Measurements from ENCODE around the gene UBE2G2.

UBE2G2 gene

DNA sequence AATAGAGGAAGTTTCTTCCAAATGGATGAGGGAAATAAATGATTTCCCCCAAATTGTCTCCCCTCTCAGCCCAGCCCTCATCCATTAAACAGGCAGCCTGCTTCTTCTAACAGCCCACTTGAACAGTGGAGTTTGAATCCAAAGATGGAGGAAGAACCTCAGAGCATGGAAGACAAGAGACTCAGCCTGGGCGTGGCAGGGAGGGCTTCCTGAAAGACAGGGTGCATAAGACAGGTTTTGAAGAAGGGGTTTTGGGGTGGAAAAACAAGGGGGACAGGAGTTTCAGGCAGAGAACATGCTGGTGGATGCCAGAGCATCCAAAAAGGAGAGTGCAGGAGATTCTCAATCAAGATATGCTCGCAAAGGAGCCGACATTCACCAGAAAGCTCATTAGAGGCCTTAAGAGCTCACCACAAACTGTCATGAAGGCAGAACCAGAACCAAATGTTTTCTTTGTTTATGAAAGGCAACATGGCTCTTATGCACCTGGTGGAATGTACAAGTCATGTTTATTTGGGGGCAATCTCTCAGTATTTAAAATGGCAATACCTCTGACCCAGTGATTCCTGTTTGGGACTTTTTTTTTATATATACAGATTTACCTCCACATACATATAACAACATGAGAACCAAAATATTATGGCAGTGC, 63.8 kb downstream of the UBE2G2 start:
- Histone ChIP-seq H3K27me3 (ENCODE audit: low read depth, low read length) (no peaks in the 10 kb centered on the region), H3K4me3 (ENCODE audit: low read depth in 1 of 2, low read length in 2 of 2) (peak overlapping the region in 1 of 2 donors; percentile 55), H3K9me3 (ENCODE audit: control insufficient read depth in 1 of 2, low read length in 2 of 2) (peaks cover 11 to 36% of the 10 kb centered on the region in 2 donors), H3K27ac (ENCODE audit: low read length) (no peak overlapping the region), H3K4me1 (ENCODE audit: control insufficient read depth in 1 of 2, insufficient read depth in 2 of 2, low read length in 2 of 2) (no peaks in the 10 kb centered on the region), H3K36me3 (ENCODE audit: control insufficient read depth in 1 of 2, insufficient read depth in 2 of 2, low read length in 2 of 2) (peaks cover 0 to 6% of the 10 kb centered on the region in 2 donors)

DNA sequence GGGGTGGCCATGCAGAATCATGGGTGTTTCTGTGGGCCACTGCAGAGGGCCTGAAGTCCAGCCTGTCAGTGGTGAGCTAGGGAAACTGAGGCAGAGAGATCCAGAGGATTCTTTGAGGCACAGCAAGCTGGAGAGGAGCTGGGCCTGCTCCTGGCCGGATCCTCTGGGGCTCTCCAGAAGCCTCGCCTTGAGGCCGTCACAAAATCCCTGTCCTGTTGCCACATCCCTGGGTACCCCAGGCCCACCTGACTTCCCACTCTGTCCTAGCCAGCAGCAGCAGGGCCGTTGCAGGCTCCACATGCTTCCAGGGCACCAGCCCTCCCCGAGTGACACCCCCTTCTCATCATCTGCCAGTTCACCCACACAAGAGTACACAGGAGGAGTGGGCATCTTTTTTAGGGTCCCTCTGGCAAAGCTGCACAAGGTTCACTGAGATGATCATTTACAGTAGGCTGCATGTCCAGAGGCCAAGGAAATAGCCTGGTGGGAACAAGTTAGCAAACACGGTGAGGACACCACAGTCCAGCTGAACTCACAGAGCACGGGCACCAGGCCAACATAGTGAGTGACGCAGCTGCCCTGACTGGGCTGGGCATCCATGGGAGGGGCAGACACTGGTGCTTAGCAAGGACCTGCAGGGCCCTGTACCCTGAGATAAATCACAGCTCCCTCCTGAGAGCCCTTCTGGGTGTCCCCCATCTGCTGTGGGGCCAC, 65.2 kb downstream of the UBE2G2 start:
- Histone ChIP-seq H3K27me3 (ENCODE audit: low read depth, low read length) (no peaks in the 10 kb centered on the region), H3K4me1 (ENCODE audit: control insufficient read depth in 1 of 2, insufficient read depth in 2 of 2, low read length in 2 of 2) (no peaks in the 10 kb centered on the region), H3K27ac (ENCODE audit: low read length) (no peak overlapping the region), H3K4me3 (ENCODE audit: low read depth in 1 of 2, low read length in 2 of 2) (peak overlapping the region in 1 of 2 donors; percentile 6), H3K9me3 (ENCODE audit: control insufficient read depth in 1 of 2, low read length in 2 of 2) (peaks cover 11 to 36% of the 10 kb centered on the region in 2 donors), H3K36me3 (ENCODE audit: control insufficient read depth in 1 of 2, insufficient read depth in 2 of 2, low read length in 2 of 2) (peaks cover 0 to 6% of the 10 kb centered on the region in 2 donors)

- no peaks in the 10 kb centered on the region for H3K4me1 ChIP-seq (ENCODE audit: control insufficient read depth in 1 of 2, insufficient read depth in 2 of 2, low read length in 2 of 2)
- no peaks in the 10 kb centered on the region for H3K27me3 ChIP-seq (ENCODE audit: low read depth, low read length)
- peaks cover 11 to 36% of the 10 kb centered on the region in 2 donors for H3K9me3 ChIP-seq (ENCODE audit: control insufficient read depth in 1 of 2, low read length in 2 of 2)
- H3K4me3 ChIP-seq (ENCODE audit: low read depth in 1 of 2, low read length in 2 of 2) = no peak overlapping the region
- H3K36me3 ChIP-seq (ENCODE audit: control insufficient read depth in 1 of 2, insufficient read depth in 2 of 2, low read length in 2 of 2) = peaks cover 0 to 6% of the 10 kb centered on the region in 2 donors
- H3K27ac ChIP-seq (ENCODE audit: low read length) = no peak overlapping the region
Measured at GRCh38 chr21:44735821-44736220, 65.8 kb downstream of the UBE2G2 start.

DNA sequence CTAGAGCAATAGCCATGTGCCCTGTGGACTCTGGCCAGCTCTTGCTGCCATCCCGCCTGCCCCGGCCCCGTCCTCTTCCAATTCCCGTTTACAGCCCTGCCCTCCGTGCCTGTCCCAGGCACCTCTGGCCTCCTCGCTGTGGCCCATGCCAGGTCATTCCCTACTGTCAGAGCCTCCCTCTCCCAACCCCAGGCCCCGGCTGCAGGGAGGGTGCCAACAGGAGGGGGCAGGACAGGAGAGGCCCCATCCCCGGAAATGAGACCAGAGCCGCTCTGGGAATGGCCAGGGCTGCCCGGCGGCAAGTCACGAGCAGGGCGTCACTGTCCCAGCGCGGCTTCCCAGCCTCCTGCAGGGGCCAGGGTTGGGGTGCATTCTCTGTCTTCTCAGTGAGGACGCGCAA, 66.8 kb downstream of the UBE2G2 start:
- no peaks in the 10 kb centered on the region for H3K4me1 ChIP-seq (ENCODE audit: control insufficient read depth in 1 of 2, insufficient read depth in 2 of 2, low read length in 2 of 2)
- H3K9me3 ChIP-seq (ENCODE audit: control insufficient read depth in 1 of 2, low read length in 2 of 2) = peaks cover 11 to 35% of the 10 kb centered on the region in 2 donors
- no peak overlapping the region for H3K4me3 ChIP-seq (ENCODE audit: low read depth in 1 of 2, low read length in 2 of 2)
- peaks cover 0 to 6% of the 10 kb centered on the region in 2 donors for H3K36me3 ChIP-seq (ENCODE audit: control insufficient read depth in 1 of 2, insufficient read depth in 2 of 2, low read length in 2 of 2)
- no peak overlapping the region for H3K27ac ChIP-seq (ENCODE audit: low read length)
- no peaks in the 10 kb centered on the region for H3K27me3 ChIP-seq (ENCODE audit: low read depth, low read length)

- Histone ChIP-seq H3K27ac (ENCODE audit: low read length) (no peak overlapping the region), H3K4me1 (ENCODE audit: control insufficient read depth in 1 of 2, insufficient read depth in 2 of 2, low read length in 2 of 2) (no peaks in the 10 kb centered on the region), H3K4me3 (ENCODE audit: low read depth in 1 of 2, low read length in 2 of 2) (no peak overlapping the region), H3K9me3 (ENCODE audit: control insufficient read depth in 1 of 2, low read length in 2 of 2) (peaks cover 11 to 31% of the 10 kb centered on the region in 2 donors), H3K27me3 (ENCODE audit: low read depth, low read length) (no peaks in the 10 kb centered on the region), H3K36me3 (ENCODE audit: control insufficient read depth in 1 of 2, insufficient read depth in 2 of 2, low read length in 2 of 2) (peaks cover 0 to 6% of the 10 kb centered on the region in 2 donors)
Measured at GRCh38 chr21:44734026-44734745, 67.4 kb downstream of the UBE2G2 start.

- no peak overlapping the region for H3K4me3 ChIP-seq (ENCODE audit: low read depth in 1 of 2, low read length in 2 of 2)
- no peaks in the 10 kb centered on the region for H3K36me3 ChIP-seq (ENCODE audit: control insufficient read depth in 1 of 2, insufficient read depth in 2 of 2, low read length in 2 of 2)
- H3K27ac ChIP-seq (ENCODE audit: low read length) = no peak overlapping the region
- H3K27me3 ChIP-seq (ENCODE audit: low read depth, low read length) = no peaks in the 10 kb centered on the region
- H3K9me3 ChIP-seq (ENCODE audit: control insufficient read depth in 1 of 2, low read length in 2 of 2) = peaks cover 7 to 19% of the 10 kb centered on the region in 2 donors
- H3K4me1 ChIP-seq (ENCODE audit: control insufficient read depth in 1 of 2, insufficient read depth in 2 of 2, low read length in 2 of 2) = no peaks in the 10 kb centered on the region
Measured at GRCh38 chr21:44732956-44733355, 68.7 kb downstream of the UBE2G2 start.

DNA sequence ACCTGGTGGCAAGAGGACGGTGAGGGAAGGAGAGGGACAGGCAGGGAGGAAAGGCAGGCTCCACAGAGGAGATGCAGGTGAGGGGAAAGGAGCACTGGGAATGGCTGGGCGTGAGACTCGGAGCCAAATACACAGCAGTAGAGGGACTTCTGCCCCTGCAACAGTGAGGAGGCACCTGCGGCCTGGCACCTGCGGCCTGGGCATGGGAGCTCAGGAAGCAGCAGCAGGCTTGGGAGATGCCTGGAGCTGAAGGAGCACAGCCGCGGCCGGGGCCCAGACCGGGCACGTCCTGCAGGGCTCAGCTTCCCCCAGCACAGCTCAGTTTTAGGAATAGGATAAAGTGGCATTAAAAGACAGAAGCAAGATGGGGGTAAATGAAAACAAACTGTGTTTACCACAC, 69.4 kb downstream of the UBE2G2 start:
- no peaks in the 10 kb centered on the region for H3K4me1 ChIP-seq (ENCODE audit: control insufficient read depth in 1 of 2, insufficient read depth in 2 of 2, low read length in 2 of 2)
- H3K36me3 ChIP-seq (ENCODE audit: control insufficient read depth in 1 of 2, insufficient read depth in 2 of 2, low read length in 2 of 2) = no peaks in the 10 kb centered on the region
- no peaks in the 10 kb centered on the region for H3K27me3 ChIP-seq (ENCODE audit: low read depth, low read length)
- H3K9me3 ChIP-seq (ENCODE audit: control insufficient read depth in 1 of 2, low read length in 2 of 2) = peaks cover 3 to 12% of the 10 kb centered on the region in 2 donors
- H3K4me3 ChIP-seq (ENCODE audit: low read depth in 1 of 2, low read length in 2 of 2) = no peak overlapping the region
- no peak overlapping the region for H3K27ac ChIP-seq (ENCODE audit: low read length)

- no peaks in the 10 kb centered on the region for H3K36me3 ChIP-seq (ENCODE audit: control insufficient read depth in 1 of 2, insufficient read depth in 2 of 2, low read length in 2 of 2)
- no peak overlapping the region for H3K4me3 ChIP-seq (ENCODE audit: low read depth in 1 of 2, low read length in 2 of 2)
- no peaks in the 10 kb centered on the region for H3K4me1 ChIP-seq (ENCODE audit: control insufficient read depth in 1 of 2, insufficient read depth in 2 of 2, low read length in 2 of 2)
- H3K27me3 ChIP-seq (ENCODE audit: low read depth, low read length) = peaks cover 1% of the 10 kb centered on the region
- peaks cover 0 to 3% of the 10 kb centered on the region in 2 donors for H3K9me3 ChIP-seq (ENCODE audit: control insufficient read depth in 1 of 2, low read length in 2 of 2)
- no peak overlapping the region for H3K27ac ChIP-seq (ENCODE audit: low read length)
Measured at GRCh38 chr21:44730951-44731579, 70.6 kb downstream of the UBE2G2 start.

DNA sequence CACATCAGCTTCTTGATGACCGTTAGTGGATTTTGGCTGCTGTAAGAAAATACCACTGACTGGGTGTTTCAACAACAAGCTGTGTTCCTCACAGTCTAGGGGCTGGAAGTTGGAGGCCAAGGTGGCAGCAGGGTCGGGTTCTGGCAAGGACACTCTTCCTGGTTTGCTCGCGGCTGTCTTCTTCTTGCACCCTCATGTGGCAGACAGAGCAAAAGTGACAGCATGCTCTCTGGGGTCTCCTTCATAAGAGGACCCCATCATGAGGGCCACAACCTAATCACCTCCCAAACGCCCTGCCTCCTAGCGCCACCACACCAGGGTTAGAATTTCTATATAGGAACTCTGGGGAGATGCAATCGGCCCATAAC, 71.6 kb downstream of the UBE2G2 start:
- H3K36me3 ChIP-seq (ENCODE audit: control insufficient read depth in 1 of 2, insufficient read depth in 2 of 2, low read length in 2 of 2) = no peaks in the 10 kb centered on the region
- H3K27me3 ChIP-seq (ENCODE audit: low read depth, low read length) = peaks cover 6% of the 10 kb centered on the region
- no peaks in the 10 kb centered on the region for H3K9me3 ChIP-seq (ENCODE audit: control insufficient read depth in 1 of 2, low read length in 2 of 2)
- H3K4me3 ChIP-seq (ENCODE audit: low read depth in 1 of 2, low read length in 2 of 2) = no peak overlapping the region
- no peaks in the 10 kb centered on the region for H3K4me1 ChIP-seq (ENCODE audit: control insufficient read depth in 1 of 2, insufficient read depth in 2 of 2, low read length in 2 of 2)
- no peak overlapping the region for H3K27ac ChIP-seq (ENCODE audit: low read length)

DNA sequence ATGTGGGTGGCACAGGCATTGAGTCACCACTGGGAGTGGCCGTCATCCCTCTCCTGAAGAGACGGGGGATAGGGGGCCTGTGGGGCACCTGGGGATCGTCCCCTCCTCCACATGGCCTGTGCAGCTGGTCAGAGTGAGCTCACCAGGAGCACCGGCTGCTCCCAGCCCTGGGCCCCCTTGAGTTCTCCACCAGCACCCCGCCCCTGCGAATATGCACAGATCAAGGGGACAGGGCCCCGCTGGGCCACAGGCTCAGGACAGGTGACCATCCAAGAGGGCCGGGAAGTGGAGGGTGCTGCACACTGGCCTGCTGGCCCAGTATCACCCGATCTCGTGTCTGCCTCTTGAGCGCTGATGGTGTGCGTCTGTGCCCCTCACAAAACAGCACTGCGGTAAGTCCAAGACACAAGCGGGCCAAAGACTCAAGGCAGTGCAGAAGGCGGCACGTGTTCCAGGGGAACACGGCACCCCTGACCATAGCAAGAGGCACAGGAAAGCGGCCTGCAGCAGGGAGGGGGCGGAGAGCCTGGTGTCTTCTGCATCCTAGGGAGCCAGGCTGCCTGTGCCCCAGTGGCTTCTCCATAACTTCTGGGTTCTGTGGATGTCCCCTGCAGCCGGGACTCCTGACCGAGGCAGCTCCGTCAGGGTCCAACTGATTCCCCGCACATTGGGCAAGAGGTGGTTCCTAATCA, 72.1 kb downstream of the UBE2G2 start:
- no peak overlapping the region for H3K4me3 ChIP-seq (ENCODE audit: low read depth in 1 of 2, low read length in 2 of 2)
- H3K36me3 ChIP-seq (ENCODE audit: control insufficient read depth in 1 of 2, insufficient read depth in 2 of 2, low read length in 2 of 2) = no peaks in the 10 kb centered on the region
- H3K9me3 ChIP-seq (ENCODE audit: control insufficient read depth in 1 of 2, low read length in 2 of 2) = no peaks in the 10 kb centered on the region
- no peaks in the 10 kb centered on the region for H3K4me1 ChIP-seq (ENCODE audit: control insufficient read depth in 1 of 2, insufficient read depth in 2 of 2, low read length in 2 of 2)
- no peak overlapping the region for H3K27ac ChIP-seq (ENCODE audit: low read length)
- peaks cover 6% of the 10 kb centered on the region for H3K27me3 ChIP-seq (ENCODE audit: low read depth, low read length)

Measured in muscle layer of duodenum (tissue), 2 donors.